Umbilical cord (tissue), 2 donors: ENCODE measurements around the gene DOCK4. TPM values are rescaled to one million over a fixed set of nuclear protein-coding genes. Genes with fewer than 3 reads are reported as not detected.

Experiments
- DNase-seq: peaks from one replicate; pipeline ENCODE4 v3.0.0-alpha.2; 2015; ENCODE audit warnings: low spot score
- total RNA-seq: library from RNA; depleted of rRNA; stranded (reverse); fragments of >200 nt; gene quantifications from one replicate; pipeline ENCODE4 v1.2.3, GENCODE V29; 2014; ENCODE audit warnings: low replicate concordance; ENCODE audit not compliant: insufficient read depth

DOCK4 gene
- total RNA-seq, 1 donor from 2014 or later = 7.7 TPM

- DNase-seq = no peak
These were observed 302.4 kb downstream of the DOCK4 start for GRCh38 chr7:111903797-111904196.

- DNase-seq = no peak
These were observed 303.2 kb downstream of the DOCK4 start for GRCh38 chr7:111903016-111903415.

GRCh38 chr7:111900283-111900682 is 305.9 kb downstream of the DOCK4 start:
- no peak for DNase-seq

- DNase-seq = no peak
These were observed 311.1 kb downstream of the DOCK4 start for GRCh38 chr7:111895049-111895448.

GRCh38 chr7:111894518-111894917 is 311.7 kb downstream of the DOCK4 start:
- no peak for DNase-seq

- DNase-seq = peak; percentile 60
These were observed 313.0 kb downstream of the DOCK4 start for GRCh38 chr7:111893190-111893589.

- DNase-seq = peak; percentile 4
These were observed 313.6 kb downstream of the DOCK4 start for GRCh38 chr7:111892588-111892987.

GRCh38 chr7:111887734-111888133 is 318.5 kb downstream of the DOCK4 start:
- DNase-seq = no peak

GRCh38 chr7:111886233-111886632 is 320.0 kb downstream of the DOCK4 start:
- DNase-seq = no peak

GRCh38 chr7:111883241-111883640 is 323.0 kb downstream of the DOCK4 start:
- no peak for DNase-seq

GRCh38 chr7:111878785-111879184 is 327.4 kb downstream of the DOCK4 start:
- DNase-seq = no peak

GRCh38 chr7:111877931-111878330 is 328.3 kb downstream of the DOCK4 start:
- no peak for DNase-seq

- DNase-seq = no peak
These were observed 332.1 kb downstream of the DOCK4 start for GRCh38 chr7:111873963-111874690.

GRCh38 chr7:111873326-111873646 is 332.9 kb downstream of the DOCK4 start:
- DNase-seq = no peak

- DNase-seq = no peak
These were observed 333.5 kb downstream of the DOCK4 start for GRCh38 chr7:111872450-111873325.

- DNase-seq = no peak
These were observed 334.9 kb downstream of the DOCK4 start for GRCh38 chr7:111871283-111871682.

GRCh38 chr7:111869280-111869679 is 336.9 kb downstream of the DOCK4 start:
- no peak for DNase-seq

- DNase-seq = no peak
These were observed 338.8 kb downstream of the DOCK4 start for GRCh38 chr7:111867348-111867931.

- DNase-seq = peak; percentile 39
These were observed 339.4 kb downstream of the DOCK4 start for GRCh38 chr7:111866787-111867186.

GRCh38 chr7:111865430-111865829 is 340.8 kb downstream of the DOCK4 start:
- DNase-seq = no peak

GRCh38 chr7:111864291-111864976 is 341.8 kb downstream of the DOCK4 start:
- DNase-seq = no peak

- DNase-seq = no peak
These were observed 342.9 kb downstream of the DOCK4 start for GRCh38 chr7:111863269-111863668.
